Osteocyte (in vitro differentiated cells): ENCODE measurements around the gene GABRB3. TPM values are rescaled to one million over a fixed set of nuclear protein-coding genes. Genes with fewer than 3 reads are reported as not detected.
"Not testable (repeated sequence)": the region's sequence is repeated elsewhere in the genome, so short reads cannot be mapped to it uniquely, and the experiment has no call there.

Experiments
- DNase-seq: peaks from one replicate; pipeline ENCODE4 v3.0.0; 2021; ENCODE audit warnings: mixed read lengths; ENCODE audit not compliant: unreplicated experiment; ENCODE audit errors: extremely low spot score
- H3K27ac Mint-ChIP-seq: one replicate; pipeline ENCODE4 v1.8.0; 2021; ENCODE audit warnings: mild to moderate bottlenecking, mixed read lengths; ENCODE audit not compliant: unreplicated experiment
- H3K27me3 Mint-ChIP-seq: one replicate; pipeline ENCODE4 v1.8.0; 2021; ENCODE audit warnings: mixed read lengths; ENCODE audit not compliant: unreplicated experiment
- H3K36me3 Mint-ChIP-seq: one replicate; pipeline ENCODE4 v1.8.0; 2021; ENCODE audit warnings: mixed read lengths; ENCODE audit not compliant: unreplicated experiment
- H3K4me1 Mint-ChIP-seq: one replicate; pipeline ENCODE4 v1.8.0; 2021; ENCODE audit warnings: mixed read lengths; ENCODE audit not compliant: unreplicated experiment
- H3K4me3 Mint-ChIP-seq: one replicate; pipeline ENCODE4 v1.8.0; 2021; ENCODE audit warnings: mild to moderate bottlenecking, moderate library complexity, mixed read lengths; ENCODE audit not compliant: unreplicated experiment
- H3K9me3 Mint-ChIP-seq: one replicate; pipeline ENCODE4 v1.8.0; 2021; ENCODE audit warnings: mixed read lengths; ENCODE audit not compliant: unreplicated experiment
- total RNA-seq: library from RNA; stranded (reverse); gene quantifications from 2 replicates; pipeline ENCODE4 v1.2.1, GENCODE V29; 2021
- TF ChIP-seq, protein P1 (sequence below): fragments of 200-600 bp; sonication (generic); IDR thresholded peaks from 2 replicates; pipeline ENCODE4 v1.5.0; 2021; ENCODE audit warnings: antibody characterized with exemption, mild to moderate bottlenecking, moderate library complexity

The GABRB3 gene
- total RNA-seq, 1 donor from 2014 or later = 7.4 TPM

DNA sequence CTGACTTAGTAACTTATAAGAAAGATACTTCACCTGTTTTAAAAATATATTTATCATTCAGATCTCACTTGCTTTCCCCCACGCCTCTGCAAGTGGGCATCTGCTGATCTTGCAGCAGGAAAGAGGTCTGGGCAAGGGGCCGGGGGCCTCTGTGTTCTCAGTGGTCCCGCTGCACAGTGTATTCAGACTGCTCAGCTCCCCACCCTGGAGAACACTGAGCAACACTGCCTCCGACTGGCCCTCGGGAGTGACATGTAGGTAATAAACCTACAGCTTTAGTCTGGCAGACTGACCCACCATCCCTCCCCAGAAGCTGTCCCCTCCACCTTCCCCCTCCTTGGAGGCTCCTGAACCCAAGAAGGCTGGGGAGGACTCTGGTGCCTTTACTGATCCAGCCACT, 43.8 kb downstream of the GABRB3 start:
- Mint-ChIP-seq H3K4me3 (no peak overlapping the region), H3K36me3 (no peaks in the 10 kb centered on the region), H3K9me3 (peaks cover 19% of the 10 kb centered on the region), H3K4me1 (no peaks in the 10 kb centered on the region), H3K27ac (no peak overlapping the region), H3K27me3 (no peaks in the 10 kb centered on the region)
- TF ChIP-seq, protein P1, sequence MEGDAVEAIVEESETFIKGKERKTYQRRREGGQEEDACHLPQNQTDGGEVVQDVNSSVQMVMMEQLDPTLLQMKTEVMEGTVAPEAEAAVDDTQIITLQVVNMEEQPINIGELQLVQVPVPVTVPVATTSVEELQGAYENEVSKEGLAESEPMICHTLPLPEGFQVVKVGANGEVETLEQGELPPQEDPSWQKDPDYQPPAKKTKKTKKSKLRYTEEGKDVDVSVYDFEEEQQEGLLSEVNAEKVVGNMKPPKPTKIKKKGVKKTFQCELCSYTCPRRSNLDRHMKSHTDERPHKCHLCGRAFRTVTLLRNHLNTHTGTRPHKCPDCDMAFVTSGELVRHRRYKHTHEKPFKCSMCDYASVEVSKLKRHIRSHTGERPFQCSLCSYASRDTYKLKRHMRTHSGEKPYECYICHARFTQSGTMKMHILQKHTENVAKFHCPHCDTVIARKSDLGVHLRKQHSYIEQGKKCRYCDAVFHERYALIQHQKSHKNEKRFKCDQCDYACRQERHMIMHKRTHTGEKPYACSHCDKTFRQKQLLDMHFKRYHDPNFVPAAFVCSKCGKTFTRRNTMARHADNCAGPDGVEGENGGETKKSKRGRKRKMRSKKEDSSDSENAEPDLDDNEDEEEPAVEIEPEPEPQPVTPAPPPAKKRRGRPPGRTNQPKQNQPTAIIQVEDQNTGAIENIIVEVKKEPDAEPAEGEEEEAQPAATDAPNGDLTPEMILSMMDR = no peak
- DNase-seq = no peak

DNA sequence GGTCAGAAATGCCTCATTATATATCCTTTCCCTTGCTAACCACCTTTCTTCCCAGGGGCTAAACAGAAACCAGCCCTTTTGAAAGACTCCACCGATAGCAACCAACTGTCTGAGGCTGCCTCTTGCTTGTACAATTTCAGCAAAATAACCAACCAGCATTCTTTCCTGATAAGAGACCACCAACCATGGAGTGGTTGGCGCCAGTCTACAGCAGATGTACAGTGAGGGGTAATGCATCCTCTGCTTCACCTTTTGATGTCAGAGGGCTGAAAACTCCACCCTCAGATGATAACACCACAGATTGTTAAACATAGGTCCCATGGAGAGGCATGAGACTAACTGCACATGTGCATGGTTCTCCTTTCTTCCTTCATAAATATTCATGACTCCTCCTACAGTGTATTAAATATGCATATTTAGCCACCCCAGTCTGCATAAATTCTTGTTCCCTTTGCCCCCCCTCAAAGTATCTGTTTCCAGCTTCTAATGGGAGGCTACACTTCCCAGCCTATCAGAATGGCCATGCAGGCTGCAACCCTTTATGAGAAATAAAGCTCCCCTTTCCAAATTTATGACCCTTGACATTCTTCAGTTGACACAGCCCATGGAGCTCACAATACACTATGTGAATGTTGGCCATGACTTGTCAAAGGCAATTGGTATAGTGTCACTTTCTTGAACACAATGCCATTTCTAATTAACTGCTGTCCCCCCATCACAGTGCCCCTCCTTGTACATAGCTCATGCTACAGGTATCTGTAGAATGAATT, 48.3 kb downstream of the GABRB3 start:
- TF ChIP-seq, protein P1 = no peak
- no peaks in the 10 kb centered on the region for H3K36me3 Mint-ChIP-seq
- no peaks in the 10 kb centered on the region for H3K4me1 Mint-ChIP-seq
- no peak overlapping the region for H3K4me3 Mint-ChIP-seq
- no peaks in the 10 kb centered on the region for H3K27me3 Mint-ChIP-seq
- H3K27ac Mint-ChIP-seq = no peak overlapping the region
- DNase-seq = no peak
- peaks cover 3% of the 10 kb centered on the region for H3K9me3 Mint-ChIP-seq

DNA sequence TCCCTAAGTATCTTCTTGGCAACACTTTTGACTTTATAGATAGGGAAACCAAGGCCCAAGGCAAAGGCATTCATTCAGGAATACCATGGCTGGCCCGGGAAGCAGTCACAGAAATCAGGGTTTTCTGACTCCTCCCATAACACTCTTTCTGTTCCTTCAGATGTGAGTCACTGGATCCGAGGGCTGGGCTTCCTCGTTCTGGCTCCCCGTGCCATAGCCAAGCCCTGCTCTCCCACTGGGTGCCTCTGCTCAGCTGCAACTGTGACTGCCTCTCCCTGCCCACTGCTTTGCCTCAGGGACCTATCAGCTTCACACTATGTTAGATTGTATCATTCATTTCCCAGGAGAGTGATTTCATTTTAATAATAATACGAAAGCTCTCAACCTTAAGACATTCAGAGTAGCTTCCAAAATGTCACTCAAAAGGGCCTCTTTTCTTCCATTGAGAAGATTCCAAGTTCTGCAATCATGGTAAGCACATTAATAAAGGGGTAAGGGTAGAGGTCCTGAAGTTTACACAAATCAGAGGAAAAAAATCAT, 50.2 kb downstream of the GABRB3 start:
- Mint-ChIP-seq H3K4me3 (no peak overlapping the region), H3K27ac (no peak overlapping the region), H3K27me3 (no peaks in the 10 kb centered on the region), H3K4me1 (no peaks in the 10 kb centered on the region), H3K9me3 (peaks cover 10% of the 10 kb centered on the region), H3K36me3 (no peaks in the 10 kb centered on the region)
- TF ChIP-seq, protein P1 = no peak
- no peak for DNase-seq

DNA sequence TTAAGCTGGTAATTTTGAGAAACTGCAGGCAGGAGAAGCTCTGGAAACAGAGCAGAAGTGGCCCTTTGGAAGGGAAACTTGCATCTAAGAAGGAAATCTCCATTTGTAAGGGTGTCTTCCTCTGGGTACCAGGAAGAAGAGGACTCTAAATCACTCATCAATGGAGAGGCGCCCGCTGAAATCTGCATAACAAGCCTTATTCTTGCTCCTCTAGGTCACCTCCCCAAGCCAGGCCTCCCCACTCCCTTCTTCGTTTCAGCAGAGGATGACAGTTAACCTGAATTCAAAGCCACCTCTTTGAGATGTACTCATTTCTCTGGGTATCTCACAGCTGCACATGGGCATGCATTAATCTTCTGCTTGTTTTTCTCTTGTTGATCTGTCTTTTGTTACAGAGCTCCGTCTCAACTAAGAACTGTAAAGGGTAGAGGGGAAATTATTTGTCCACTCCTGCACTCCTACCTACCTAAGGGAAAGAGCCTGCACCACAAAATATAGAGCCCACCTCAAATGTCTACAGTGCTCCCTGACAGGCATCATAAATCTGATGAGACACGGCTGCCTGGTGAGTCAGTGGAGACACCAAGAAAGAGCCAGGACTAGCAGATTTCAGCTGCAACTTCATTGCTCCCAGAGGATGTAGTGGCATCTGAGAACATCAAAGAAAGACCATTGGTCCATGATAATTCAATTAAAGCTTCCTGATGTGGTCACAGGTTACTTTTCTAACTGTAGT, 51.5 kb downstream of the GABRB3 start:
- Mint-ChIP-seq H3K9me3 (peaks cover 20% of the 10 kb centered on the region), H3K27ac (no peak overlapping the region), H3K36me3 (no peaks in the 10 kb centered on the region), H3K27me3 (no peaks in the 10 kb centered on the region), H3K4me3 (no peak overlapping the region), H3K4me1 (no peaks in the 10 kb centered on the region)
- DNase-seq = no peak
- TF ChIP-seq, protein P1 = no peak

DNA sequence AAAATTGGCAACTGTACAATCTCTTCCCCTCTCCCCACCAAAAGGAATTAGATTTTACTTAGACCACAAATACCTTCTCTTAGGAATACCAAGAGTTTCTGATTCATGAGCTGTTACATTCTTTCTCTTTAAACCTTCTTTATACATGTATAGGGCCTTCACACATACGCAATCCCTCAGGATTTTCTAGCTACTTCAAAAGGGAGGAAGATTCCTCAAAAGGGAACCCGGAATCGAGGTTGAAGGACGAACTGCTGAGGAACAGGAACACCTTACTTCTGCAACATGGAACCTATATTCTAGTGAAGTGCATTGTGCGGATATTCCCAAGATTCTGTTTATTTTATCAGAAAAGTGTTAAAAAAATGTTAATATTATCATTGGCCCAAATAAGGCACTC, 52.3 kb downstream of the GABRB3 start:
- H3K9me3 Mint-ChIP-seq = peaks cover 23% of the 10 kb centered on the region
- no peak overlapping the region for H3K27ac Mint-ChIP-seq
- H3K4me3 Mint-ChIP-seq = no peak overlapping the region
- no peaks in the 10 kb centered on the region for H3K36me3 Mint-ChIP-seq
- TF ChIP-seq, protein P1 = no peak
- DNase-seq = no peak
- no peaks in the 10 kb centered on the region for H3K27me3 Mint-ChIP-seq
- no peaks in the 10 kb centered on the region for H3K4me1 Mint-ChIP-seq

DNA sequence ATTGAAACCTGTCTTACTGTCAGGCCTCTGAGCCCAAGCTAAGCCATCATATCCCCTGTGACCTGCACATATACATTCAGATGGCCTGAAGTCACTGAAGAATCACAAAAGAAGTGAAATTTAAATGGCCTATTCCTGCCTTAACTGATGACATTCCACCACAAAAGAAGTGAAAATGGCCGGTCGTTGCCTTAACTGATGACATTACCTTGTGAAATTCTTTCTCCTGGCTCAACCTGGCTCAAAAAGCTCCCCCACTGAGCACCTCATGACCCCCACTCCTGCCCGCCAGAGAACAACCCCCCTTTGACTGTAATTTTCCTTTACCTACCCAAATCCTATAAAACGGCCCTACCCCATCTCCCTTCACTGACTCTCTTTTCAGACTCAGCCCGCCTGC, 53.0 kb downstream of the GABRB3 start:
- H3K27me3 Mint-ChIP-seq, H3K4me3 Mint-ChIP-seq, H3K4me1 Mint-ChIP-seq, H3K27ac Mint-ChIP-seq, H3K36me3 Mint-ChIP-seq, DNase-seq: not testable (repeated sequence)
- H3K9me3 Mint-ChIP-seq = peaks cover 23% of the 10 kb centered on the region
